ENCODE measurements around the gene FCHSD1.

DNA sequence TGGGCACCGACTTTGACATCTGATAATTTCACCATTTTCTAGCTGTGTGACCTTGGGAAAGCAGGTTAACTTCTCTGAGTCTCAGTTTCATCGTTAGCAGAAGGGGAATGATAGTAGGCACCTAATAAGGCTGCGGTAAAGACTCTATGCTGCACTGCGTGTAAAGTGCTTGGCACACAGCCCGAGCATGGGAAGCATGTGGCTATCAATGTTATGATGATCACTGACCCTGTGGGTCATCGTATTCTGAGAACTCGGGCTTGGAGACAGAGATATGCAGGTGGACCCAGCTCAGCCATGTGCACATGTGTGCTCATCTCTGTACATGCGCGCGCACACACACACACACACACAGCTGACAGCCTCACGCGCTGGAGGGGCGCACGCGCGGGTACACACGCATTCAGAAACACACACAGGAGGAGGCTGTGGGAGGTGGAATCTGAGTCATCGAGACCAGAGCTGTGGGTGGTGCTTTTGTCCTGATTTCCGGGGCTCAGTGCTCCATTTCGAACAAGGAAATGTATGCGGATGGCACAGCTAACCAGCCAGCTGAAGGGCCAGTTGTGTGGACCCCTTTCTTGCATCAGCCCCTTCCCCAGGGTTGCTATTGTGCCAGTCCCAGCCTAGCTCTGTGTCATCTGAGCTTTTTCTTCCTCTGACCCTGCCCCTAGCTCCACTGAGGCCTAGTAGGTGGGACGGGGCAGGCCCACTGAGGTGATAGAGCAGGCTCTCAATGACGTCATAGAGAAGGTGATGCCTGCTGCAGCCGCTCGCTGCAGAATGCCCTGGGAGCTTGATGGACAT lies 41.9 kb upstream of the FCHSD1 start:
- TF ChIP-seq, protein P1, sequence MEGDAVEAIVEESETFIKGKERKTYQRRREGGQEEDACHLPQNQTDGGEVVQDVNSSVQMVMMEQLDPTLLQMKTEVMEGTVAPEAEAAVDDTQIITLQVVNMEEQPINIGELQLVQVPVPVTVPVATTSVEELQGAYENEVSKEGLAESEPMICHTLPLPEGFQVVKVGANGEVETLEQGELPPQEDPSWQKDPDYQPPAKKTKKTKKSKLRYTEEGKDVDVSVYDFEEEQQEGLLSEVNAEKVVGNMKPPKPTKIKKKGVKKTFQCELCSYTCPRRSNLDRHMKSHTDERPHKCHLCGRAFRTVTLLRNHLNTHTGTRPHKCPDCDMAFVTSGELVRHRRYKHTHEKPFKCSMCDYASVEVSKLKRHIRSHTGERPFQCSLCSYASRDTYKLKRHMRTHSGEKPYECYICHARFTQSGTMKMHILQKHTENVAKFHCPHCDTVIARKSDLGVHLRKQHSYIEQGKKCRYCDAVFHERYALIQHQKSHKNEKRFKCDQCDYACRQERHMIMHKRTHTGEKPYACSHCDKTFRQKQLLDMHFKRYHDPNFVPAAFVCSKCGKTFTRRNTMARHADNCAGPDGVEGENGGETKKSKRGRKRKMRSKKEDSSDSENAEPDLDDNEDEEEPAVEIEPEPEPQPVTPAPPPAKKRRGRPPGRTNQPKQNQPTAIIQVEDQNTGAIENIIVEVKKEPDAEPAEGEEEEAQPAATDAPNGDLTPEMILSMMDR (IDR thresholded peaks at IDR 0.05; ENCODE audit: poor library complexity), result no peak
- TF ChIP-seq EZH2 (IDR thresholded peaks at IDR 0.05; ENCODE audit: borderline replicate concordance) (no peak), EZH2phosphoT487 (IDR thresholded peaks at IDR 0.05; ENCODE audit: low read depth, severe bottlenecking, unreplicated experiment) (no peak)
